Middle frontal gyrus (tissue), 1 donor: Measurements from ENCODE around the gene ZBTB7C.

Experiments used
- DNase-seq: peaks from one replicate; pipeline ENCODE4 v3.0.0-alpha.2; 2015; ENCODE audit warnings: low spot score; ENCODE audit errors: extremely low spot score

Gene ZBTB7C

DNA sequence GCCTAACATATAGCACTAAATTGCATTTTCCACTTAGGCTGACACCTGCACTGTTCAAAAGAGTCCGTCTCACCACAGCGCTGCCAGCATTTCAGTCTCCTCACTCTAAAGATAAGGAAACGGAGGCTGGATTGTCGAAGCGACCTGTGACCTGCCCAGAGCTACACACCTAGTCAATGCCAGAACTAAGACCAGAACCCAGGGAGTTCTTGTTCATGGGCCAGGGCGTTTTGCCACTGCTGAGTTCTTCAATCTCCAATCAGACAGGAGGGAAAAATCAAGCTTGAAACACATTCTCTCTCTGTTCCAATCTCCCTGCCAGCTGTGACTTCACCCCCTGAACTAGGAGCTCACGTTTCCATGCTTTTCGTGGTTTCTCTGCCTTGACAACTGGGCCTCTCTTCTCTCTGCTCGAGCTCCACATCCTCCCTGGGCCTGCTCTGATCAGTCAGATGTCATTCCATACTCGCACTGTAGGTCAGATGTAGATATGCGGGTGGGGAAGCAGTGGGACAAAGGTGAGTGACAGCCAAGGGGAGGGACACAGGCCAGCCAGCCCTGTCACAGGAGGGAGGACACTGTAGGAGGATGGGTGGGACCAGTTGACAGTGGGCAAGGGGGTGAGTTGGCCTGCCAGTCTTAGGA is 257.6 kb downstream of the ZBTB7C start:
- DNase-seq, result no peak

DNA sequence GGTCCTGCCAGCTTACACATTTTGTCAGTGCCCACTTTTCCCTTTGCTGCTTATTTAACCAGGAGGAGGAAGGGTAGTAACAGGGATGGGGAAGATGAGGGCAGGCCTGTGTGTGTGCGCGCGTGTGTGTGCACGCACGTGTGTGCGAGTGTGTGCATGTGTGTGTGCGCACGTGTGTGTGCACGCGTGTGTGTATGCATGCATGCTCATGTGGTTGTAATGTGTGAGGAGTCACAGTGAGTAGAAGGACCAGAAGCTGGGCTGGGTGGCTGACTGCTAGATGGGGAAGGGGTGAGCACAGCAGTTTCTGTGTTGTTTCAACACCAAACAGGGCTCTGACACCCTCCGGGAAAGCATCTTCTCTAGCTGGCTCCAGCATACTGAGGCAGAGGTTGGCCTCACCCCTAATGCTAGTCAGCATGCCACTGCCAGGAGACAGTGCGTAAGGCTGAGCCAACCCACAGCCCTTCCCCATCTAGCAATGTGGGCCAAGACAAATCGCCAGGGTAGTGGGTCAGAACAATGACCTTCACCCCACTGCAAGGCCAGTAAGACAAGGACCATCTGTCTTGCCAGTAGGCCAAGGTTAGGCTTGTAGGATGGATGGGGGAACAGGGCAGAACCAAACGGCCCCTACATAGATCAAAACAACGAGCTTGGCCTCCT is 260.0 kb downstream of the ZBTB7C start:
- no peak for DNase-seq

DNA sequence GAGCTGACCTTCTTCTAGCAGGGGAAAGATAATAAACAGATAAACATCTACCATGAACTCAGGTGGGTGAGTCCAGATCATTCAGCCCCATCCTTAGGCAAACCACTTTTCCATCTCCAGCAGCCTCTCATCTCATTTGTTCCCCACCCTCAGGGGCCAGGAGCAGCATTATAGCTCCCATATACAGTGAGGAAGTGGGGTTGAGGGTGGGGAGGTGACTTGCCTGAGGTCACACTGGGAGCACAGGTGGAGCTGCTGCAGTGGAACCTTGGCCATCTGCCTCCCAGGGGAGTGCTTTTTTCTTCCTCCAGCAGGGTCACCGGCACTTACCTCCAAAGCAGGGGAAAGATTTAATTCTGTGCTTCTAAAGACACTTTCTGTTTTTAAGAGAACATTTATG is 266.2 kb downstream of the ZBTB7C start:
- DNase-seq, result no peak

DNA sequence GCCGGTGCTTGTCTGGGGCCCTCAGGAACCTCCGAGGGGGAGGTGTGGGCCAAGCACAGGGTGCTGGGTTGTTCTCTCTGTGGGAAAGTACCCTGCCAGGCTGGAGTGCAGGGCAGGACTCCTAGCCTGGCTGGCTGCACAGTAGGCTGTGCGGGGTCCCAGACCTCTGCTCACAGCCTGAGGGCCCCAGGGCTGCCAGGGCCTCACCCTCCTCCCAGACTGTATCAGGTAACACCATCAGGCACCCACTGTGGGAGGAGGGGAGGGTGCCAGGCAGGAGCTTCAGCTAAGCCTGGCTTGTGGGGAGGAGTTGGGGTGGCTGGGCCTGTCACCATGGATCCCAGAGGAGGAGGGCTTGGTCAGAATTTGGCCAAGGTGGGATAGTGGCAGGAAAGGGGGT is 266.8 kb downstream of the ZBTB7C start:
- no peak for DNase-seq

DNA sequence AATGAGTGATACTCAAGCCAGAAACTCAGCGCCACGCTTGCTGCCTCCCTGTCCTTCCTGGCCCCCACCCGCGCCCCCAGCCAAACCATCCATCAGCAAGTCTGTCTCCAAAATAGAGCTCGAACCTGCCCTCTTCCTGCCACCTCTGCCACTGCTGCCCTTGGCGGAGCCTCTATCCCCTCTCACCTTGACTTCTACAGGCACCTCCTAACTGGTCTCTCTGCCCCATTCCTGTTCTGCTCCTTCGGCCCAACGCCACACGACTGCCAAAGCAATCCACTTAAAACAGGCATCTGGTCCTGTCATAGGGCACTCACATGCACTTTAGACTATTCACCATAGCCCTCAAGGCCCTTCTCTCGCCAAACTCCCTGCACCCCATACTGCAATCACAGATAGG is 268.5 kb downstream of the ZBTB7C start:
- DNase-seq, result no peak

DNA sequence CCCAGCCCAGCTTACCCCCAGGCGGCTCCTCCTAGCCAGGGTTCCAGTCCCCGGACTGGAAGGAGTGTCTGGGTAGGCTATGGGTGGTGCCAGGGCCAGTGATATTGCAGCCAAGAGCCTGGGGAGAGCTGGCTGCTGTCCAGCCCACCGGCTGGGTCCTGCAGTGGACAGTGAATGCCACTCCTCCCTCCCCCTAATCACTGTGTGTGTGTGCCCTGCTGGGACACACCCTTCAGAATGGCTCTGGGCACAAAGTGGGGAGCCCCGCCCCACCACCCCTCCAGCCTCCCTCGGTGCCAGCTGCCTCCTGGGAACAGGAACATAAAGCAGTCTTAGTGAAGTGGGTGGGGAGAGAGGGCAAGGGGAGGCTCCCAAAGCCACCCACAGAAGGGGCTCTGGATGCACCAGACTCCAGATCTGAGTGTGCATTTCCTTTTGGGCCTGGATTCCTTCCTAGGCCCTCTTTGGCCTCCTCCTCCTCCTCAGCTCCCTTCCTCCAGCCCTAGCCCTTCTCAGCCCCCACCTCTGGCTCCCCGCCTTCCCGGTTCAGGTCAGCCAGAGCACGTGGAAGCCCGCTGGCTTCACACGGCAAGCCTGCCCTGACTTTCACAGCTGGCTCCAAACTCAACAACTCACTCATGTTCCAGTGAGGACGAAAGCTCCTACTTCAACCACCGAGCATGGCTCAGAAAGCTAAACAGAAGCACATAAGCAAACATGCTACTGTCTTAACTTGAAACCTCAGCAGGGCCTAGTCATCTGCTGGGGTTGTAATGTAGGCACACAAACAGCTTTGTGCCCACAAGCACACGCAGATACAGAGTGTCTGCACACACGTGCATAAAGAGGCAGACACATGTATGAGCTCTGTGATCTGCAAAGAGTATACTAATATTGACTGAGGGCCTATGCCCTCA is 269.5 kb downstream of the ZBTB7C start:
- DNase-seq, result no peak

DNA sequence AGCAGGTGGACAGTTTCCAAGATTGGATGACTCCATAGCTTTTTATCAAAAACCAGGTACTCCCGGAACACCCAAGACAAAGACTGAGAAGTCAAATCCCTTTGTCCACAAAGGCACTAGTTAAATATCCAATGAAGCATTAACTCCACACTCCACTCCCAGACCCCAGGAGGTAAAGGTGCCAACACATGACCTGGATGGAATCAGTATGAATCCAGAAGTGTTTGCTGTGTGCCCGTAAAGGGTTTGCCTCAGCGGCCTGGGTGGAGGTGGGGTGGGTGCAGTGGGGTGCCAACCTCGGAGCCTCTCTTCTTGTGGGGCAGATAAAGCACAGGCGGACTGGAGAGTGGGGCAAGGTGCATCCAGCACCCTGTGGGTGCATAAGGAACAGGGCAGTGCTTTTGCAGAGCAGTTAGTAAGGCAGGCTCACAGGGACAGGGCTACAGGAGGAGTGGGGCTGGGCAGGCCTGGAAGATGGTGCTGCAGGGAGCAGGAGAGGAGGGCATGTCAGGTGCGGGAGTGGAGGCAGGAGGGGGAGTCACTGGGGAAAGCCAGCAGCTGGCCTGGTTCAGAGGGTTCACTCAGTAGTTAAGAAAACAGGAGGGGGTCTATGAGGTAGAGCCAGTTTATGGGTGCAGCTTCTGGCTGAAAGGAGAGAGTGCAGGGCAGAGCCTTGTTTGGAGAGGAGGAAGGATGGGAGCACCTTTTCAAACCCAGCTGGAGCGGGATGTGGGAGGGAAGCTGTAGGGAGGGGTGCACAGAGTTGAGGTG is 270.3 kb downstream of the ZBTB7C start:
- DNase-seq, result no peak

DNA sequence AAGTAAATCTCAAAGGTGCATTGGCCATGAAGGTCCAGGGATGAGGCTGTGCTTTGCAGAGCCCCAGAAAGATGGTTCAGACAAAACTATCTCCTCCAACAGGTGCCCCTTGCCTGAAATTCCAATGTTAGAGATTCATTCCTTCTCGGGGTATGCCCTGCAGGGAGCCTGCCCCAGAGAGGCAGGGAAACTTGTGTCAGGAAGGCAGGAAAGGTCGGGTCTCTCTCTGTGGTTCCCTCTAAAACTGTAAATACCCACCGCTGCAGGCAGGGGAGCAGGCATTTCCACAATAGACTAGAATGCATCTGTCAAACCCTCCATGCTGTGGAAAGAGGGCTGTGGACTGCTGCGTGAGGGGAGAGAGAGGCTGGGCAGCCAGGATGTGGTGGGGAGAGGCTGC is 271.0 kb downstream of the ZBTB7C start:
- no peak for DNase-seq

DNA sequence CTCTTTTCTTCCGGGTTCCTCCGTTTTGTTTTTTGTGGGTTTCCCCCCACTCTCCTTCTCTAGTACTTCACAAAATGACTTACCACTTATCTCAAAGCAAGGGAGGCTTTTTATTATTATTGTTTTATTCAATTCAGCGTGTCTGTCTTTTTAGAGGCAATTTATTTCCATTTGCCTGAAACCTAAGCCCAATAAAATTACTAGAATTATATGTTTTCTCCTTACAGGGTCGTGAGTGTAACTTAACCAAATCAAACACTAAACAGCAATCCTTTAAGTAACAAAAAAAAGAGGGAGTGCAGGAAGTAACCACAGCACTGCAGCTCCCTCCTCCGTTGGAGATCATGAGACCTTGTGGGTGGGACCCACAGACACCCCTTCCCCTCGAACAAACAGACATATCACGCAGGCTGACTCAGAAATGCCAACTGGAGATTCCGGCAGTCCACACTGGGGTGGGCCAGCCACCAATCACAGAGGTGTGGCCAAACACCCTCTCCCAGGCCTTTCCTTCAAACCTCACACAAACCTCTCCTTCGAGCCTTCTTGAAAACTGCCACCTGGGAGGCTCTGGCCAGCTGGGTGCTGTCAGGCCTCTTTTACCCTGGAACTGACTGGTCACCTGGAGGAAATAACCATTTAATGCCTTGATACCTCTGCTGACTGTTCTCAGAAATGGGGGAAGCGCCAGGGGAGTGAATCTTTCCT is 271.7 kb downstream of the ZBTB7C start:
- DNase-seq, result no peak

DNA sequence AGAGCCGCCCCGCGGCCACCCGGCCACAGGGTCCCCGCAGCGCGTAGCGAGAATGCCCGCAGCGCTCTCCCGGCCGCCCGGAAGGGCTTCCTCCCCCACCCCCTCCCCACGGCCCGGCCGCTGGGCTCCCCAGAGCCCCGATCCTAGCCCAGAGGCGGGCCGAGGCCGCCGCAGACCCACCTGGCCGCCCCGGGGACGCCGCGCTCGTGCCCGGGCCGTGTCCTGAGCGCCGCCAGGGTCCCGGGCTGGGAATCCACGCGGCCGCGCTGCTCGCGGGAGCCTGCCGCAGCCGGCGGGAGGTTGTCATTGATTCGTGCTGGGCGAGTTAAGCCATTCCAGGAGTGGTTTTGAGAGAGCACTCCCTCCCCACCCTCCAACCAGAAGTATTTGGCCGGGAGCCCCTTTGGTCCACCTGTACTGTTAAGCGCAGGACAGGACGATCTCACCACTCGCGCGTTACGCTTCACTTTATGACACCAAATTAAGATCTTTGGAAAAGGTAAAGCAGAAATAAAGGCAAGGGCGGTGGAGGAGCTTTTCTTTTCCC is 272.3 kb downstream of the ZBTB7C start:
- DNase-seq, result no peak

DNA sequence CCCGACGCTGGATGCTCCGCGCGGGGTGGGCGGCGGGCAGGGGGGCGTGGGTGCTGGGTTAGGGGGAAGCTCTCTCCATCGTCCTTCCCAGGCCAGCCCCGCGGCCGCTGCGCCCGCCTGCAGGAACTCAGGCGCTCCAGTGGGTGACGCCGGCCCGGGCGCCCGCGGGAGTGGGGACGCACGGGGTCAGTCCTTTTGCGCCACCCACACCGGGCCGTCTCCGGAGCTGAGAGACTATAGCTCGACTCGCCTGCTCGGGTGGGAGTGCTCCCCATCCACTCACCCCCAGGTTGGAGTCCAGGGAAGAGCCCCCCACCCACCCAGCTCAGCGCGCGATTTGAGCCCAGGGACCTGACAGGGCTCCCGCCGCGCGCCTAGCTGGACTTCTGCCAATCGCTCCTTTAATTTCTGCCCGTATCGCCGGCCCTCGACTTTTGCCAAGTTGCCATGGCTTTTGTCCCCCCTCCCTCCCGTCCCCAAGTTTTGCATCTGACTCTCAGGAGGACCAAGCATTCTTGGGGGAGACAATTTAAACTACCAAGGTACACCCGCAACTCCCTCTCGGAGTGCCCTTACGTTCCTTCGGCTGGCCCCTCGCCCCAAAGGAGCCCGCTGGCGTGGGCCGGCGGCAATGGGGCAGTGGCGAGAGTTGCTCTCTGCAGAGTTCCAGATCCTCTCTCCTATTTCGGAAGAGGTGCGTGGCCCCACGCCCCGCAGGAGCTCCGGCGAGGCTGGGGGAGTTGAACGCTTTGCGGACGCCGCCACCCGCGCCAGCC is 272.9 kb downstream of the ZBTB7C start:
- no peak for DNase-seq

DNA sequence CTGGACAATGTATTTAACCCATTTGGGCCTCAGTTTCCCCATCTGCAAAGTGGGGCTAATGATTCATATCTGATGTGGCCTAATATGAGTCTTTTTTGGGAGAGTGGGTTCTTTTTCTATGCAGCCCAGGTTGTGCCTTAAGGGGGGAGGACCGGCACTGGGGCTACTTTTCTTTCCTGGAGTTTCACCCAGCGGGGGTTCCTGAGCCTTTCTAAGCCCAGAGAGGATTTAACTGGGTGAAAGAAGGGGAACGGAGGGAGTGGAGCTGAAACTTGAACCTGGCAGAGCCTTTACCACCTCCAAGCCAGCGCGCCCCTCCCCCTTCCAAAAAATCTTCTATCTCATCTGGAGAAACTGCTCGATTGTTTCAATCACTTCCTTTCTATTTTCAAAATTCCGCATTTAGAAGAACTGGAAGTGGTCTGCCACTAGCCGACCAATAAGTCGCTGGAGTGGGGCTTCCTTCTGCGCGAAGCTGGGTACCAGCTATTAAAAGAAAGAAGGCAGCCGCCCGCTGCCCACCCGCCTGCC is 273.7 kb downstream of the ZBTB7C start:
- no peak for DNase-seq

DNA sequence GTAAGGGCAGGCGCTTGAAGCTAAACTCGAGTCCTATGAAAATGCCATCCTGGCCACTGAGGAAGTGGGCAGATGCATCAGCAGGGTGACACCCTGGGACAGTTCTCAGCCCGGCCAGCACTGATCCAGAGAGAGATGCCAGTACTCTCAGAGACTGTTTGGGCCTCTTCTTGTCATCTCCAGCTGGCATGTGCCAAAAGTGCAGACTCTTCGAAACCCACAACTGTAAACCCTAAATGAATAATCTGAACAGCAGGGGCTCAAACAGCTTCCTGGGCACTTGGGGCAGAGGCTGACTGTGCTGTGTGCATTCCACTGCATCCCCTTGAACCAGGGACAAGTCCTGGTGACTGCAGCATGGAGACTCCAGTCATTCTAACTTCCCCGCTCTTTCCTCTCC is 274.6 kb downstream of the ZBTB7C start:
- DNase-seq, result no peak

DNA sequence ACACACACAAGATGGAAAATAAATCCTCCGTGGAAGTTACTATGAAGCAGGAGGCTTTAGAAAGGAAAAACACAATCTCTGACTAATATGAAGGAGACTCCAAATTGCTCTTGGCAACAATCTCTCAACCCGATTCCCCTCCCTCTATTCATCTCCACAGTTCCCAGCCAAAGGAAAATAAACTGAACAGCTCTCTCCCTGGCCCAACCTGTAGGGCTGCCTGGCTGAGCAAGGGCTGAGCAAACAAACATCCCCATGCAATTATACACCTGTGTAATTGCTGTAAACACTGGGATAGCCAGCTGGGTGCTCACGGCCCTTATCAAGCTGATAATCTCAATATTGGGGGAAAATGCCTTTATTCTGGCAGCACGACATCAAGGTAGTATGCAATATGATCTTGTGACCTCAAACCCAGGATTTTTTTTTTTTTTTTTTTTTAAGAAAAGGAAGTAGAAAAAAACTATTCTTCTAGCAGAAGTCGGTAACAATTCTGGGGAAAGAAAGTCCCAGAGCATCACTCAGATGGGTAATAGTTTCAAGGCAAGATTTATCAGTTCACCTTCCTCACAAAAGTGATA is 275.4 kb downstream of the ZBTB7C start:
- no peak for DNase-seq

DNA sequence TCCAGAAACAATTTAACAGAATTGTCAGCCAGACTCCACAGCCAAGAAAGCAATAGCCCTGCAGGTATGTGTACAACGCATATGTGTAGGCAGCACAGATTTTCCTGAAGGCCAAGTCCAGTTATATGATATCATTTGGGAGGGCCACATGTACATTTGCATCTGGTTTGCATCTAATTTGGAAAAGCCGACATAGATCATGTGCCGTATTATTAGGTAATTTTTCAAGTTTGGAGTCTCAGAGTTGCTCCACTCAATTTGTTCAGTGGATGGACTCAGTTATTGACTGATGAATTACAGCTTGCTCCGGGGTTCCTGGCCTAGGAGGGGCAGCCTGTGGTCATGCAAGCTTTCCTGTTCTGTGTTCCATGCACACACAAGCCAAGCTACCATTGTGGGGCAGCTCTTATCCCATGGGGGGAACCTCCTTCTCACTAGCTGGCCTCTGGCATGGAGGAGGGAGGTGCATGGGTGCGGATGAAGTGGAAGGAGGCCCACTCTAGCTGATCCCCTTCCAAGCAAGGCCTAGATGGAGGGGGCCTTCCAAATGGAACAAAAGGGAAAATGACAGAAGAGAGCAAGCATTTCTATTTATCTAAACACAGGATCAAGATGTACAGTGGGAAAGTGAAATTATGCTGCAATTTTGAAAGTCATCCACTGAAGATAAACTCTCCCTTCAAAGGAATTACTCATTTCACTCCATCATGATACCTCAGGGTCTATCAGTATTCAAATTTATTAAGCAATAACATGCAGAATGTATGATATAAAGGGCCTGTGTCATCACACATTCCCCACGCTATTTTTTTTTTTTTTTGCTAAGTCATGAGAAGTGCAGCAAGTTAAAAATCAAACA is 276.2 kb downstream of the ZBTB7C start:
- DNase-seq, result no peak

DNA sequence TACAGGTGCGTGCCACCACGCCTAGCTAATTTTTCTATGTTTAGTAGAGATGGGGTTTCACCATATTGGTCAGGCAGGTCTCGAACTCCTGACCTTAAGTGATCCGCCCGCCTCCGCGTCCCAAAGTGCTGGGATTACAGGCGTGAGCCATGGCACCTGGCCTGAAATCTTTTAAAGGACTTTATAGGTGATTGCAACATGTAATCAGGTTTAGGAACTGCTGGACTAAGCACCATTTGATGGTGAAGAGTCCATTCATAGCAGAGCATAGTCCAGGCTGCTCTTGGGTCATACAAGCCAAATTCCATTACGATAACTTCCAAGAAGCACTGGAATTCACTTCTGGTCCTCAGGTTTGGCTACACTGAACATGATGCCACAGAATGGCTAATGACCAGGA is 278.1 kb downstream of the ZBTB7C start:
- DNase-seq, result no peak

DNA sequence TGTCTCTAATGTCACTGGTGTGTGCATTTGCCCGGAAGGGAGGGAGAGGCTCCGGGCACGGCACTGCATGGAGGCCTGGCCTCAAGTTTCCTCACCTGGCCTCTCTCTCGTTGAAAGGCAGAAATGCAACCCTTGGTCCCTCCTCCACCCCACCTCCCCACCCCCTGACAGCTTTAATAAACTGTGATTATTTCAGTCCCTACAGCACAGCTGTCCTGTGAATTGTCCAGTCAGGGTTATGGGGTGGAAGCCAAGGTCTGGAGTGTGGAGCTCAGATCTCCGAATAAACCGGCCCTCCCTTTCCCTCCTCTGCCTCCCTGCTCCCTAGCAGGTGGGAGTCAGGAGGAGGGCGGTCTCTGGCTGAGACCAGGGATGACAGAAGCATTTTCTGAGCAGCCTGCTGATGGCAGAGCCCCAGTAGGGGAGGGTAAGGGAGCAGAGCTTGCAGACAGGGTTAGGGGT is 279.5 kb downstream of the ZBTB7C start:
- DNase-seq, result no peak

DNA sequence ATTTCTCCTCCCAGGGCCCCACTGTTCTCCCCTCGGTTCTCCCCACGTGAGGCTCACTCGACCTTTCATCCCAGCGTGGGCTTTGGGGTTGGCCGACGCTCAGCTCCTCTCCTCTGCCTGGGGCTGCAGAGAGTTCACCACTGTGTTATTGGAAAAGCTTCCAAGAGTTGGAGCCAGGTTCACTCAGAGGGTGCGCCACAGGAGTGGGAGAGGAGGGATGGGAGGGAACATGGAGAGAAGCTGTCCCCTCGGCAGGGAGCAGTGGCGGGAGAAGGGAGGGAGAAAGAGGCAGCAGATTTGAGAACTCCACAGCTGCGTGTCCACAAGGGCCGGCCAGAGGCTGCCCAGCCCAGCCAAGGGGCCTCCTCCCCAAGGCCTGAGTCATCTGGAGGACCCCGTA is 281.6 kb downstream of the ZBTB7C start:
- DNase-seq, result no peak
